ENCODE measurements around the gene FBRS.

FBRS gene

GRCh38 chr16:30652005-30652296 lies 6.3 kb upstream of the FBRS start:
- ATAC-seq (replicated peaks) (no peak), DNase-seq (no peak)
- Mint-ChIP-seq H3K4me1 (peaks cover 29 to 38% of the 10 kb centered on the region in 2 donors), H3K4me3 (peak overlapping the region; percentile 95 to 96), H3K9me3 (no peaks in the 10 kb centered on the region), H3K27ac (peak overlapping the region; percentile 96), H3K27me3 (no peaks in the 10 kb centered on the region), H3K36me3 (peaks cover 23 to 46% of the 10 kb centered on the region in 2 donors)

GRCh38 chr16:30652718-30653117 lies 5.5 kb upstream of the FBRS start:
- peak overlapping the region; percentile 95 to 96 for H3K4me3 Mint-ChIP-seq
- peaks cover 23 to 46% of the 10 kb centered on the region in 2 donors for H3K36me3 Mint-ChIP-seq
- ATAC-seq (replicated peaks): no peak
- peak overlapping the region; percentile 96 for H3K27ac Mint-ChIP-seq
- H3K9me3 Mint-ChIP-seq: no peaks in the 10 kb centered on the region
- DNase-seq: no peak
- H3K4me1 Mint-ChIP-seq: peaks cover 34 to 45% of the 10 kb centered on the region in 2 donors
- no peaks in the 10 kb centered on the region for H3K27me3 Mint-ChIP-seq

GRCh38 chr16:30654856-30655255 lies 3.4 kb upstream of the FBRS start:
- peaks cover 23 to 50% of the 10 kb centered on the region in 2 donors for H3K36me3 Mint-ChIP-seq
- peaks cover 32 to 42% of the 10 kb centered on the region in 2 donors for H3K4me1 Mint-ChIP-seq
- H3K27me3 Mint-ChIP-seq: no peaks in the 10 kb centered on the region
- no peak overlapping the region for H3K27ac Mint-ChIP-seq
- ATAC-seq (replicated peaks) (no peak), DNase-seq (no peak)
- H3K4me3 Mint-ChIP-seq: no peak overlapping the region
- no peaks in the 10 kb centered on the region for H3K9me3 Mint-ChIP-seq

DNA sequence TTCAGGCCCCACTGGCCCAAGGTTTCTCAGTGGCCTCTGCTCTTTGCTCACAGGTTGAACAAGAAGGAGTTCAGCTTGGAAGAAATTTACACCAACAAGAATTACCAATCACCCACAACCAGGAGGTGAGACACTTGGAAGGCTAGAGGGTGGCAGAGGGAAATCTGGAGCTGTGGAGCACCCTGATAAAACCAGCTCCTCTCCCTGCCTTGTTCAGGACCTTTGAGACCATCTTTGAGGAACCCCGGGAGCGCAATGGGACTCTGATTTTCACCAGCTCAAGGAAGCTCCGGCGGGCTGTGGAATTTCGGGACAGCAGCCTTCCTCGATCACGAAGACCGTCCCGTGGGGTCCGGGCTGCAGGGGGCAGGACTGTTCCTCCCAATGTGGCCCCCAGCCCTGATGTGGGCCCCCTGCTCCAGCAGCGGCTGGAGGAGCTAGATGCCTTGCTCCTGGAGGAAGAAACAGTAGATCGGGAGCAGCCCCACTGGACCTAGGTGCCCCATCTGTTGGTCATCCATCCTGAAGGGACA lies 2.4 kb upstream of the FBRS start:
- DNase-seq (no peak), ATAC-seq (replicated peaks) (no peak)
- Mint-ChIP-seq H3K36me3 (peaks cover 27 to 54% of the 10 kb centered on the region in 2 donors), H3K4me3 (no peak overlapping the region), H3K9me3 (no peaks in the 10 kb centered on the region), H3K27ac (peak overlapping the region; percentile 31), H3K27me3 (no peaks in the 10 kb centered on the region), H3K4me1 (peaks cover 28 to 43% of the 10 kb centered on the region in 2 donors)

DNA sequence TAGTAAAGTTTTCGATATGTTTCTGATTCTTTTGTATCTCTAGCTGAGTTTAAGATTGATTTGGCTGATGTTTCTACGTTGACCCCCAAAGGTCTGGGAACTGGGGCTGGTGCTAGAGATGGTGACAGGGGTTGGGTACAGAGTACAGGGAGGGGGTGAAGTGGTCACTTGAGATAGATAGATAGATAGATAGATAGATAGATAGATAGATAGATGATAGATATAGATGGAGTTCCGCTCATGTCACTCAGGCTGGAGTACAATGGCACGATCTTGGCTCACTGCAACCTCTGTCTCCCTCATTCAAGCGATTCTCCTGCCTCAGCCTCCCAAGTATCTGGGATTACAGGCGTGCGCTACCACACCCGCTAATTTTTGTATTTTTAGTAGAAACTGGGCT lies 1.8 kb upstream of the FBRS start:
- H3K27ac Mint-ChIP-seq: peak overlapping the region; percentile 82
- no peaks in the 10 kb centered on the region for H3K27me3 Mint-ChIP-seq
- ATAC-seq (replicated peaks): no peak
- H3K4me1 Mint-ChIP-seq: peaks cover 31 to 49% of the 10 kb centered on the region in 2 donors
- H3K4me3 Mint-ChIP-seq: no peak overlapping the region
- peaks cover 31 to 57% of the 10 kb centered on the region in 2 donors for H3K36me3 Mint-ChIP-seq
- no peaks in the 10 kb centered on the region for H3K9me3 Mint-ChIP-seq
- no peak for DNase-seq

- Mint-ChIP-seq H3K36me3 (peaks cover 32 to 59% of the 10 kb centered on the region in 2 donors), H3K27me3 (no peaks in the 10 kb centered on the region), H3K9me3 (no peaks in the 10 kb centered on the region), H3K4me3 (peak overlapping the region; percentile 65 to 85), H3K27ac (peak overlapping the region; percentile 87), H3K4me1 (peaks cover 30 to 49% of the 10 kb centered on the region in 2 donors)
- no peak for DNase-seq
- ATAC-seq (replicated peaks): no peak
Observed at GRCh38 chr16:30656974-30657865, 1.0 kb upstream of the FBRS start.

DNA sequence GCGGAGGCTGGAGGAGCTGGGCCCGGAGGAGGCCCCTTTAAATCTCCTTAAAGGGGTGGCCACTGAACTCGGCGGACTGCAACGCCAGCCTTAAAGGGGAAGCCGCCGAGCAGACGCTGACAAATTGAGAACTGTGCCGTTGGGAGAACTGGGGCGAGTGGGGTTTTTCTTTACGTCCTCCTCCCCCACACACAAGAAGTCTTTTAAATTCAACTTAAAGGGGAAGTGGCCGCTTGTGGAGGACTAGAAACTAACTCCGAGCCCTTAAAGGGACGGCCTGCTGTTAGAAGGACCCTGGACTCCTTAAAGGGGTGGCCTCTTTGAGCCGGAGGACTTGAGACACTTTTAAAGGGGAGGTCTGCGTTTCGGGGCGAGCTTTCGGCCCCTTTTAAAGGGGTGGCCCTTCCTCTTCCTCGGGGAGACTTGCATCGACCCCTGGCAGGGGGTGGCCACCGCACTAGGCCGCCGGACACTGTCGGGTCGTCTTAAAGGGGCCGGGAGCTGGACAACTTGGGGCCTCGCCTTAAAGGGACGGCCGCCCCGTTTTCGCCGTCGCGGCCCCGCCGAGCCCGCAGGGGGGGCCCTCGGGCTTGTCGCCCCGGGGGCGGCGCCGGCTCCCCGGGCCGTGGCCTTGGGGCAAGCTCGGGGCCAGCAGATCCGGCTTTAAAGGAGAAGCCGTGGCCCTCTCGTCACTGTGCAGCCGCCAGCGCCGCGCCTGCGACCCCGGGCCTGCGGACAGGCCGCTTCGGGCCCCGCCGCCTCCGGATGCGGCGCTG lies 688 bp downstream of the FBRS start:
- DNase-seq (peak; percentile 98), ATAC-seq (replicated peaks) (peak; percentile 38 to 53)
- peak overlapping the region; percentile 99 for H3K27ac Mint-ChIP-seq
- H3K4me3 Mint-ChIP-seq: peak overlapping the region; percentile 85 to 91
- peaks cover 37 to 62% of the 10 kb centered on the region in 2 donors for H3K36me3 Mint-ChIP-seq
- H3K27me3 Mint-ChIP-seq: no peaks in the 10 kb centered on the region
- no peaks in the 10 kb centered on the region for H3K9me3 Mint-ChIP-seq
- peaks cover 33 to 53% of the 10 kb centered on the region in 2 donors for H3K4me1 Mint-ChIP-seq

- DNase-seq (peak; percentile 65), ATAC-seq (replicated peaks) (no peak)
- Mint-ChIP-seq H3K9me3 (no peaks in the 10 kb centered on the region), H3K4me1 (peaks cover 32 to 55% of the 10 kb centered on the region in 2 donors), H3K27me3 (no peaks in the 10 kb centered on the region), H3K4me3 (peak overlapping the region; percentile 85 to 90), H3K27ac (peak overlapping the region; percentile 86), H3K36me3 (peaks cover 34 to 56% of the 10 kb centered on the region in 2 donors)
Observed at GRCh38 chr16:30659507-30660423, 1.5 kb downstream of the FBRS start.

- DNase-seq: peak; percentile 74
- Mint-ChIP-seq H3K36me3 (peaks cover 35 to 58% of the 10 kb centered on the region in 2 donors), H3K9me3 (no peaks in the 10 kb centered on the region), H3K4me1 (peaks cover 34 to 59% of the 10 kb centered on the region in 2 donors), H3K27me3 (no peaks in the 10 kb centered on the region), H3K4me3 (peak overlapping the region; percentile 85 to 90), H3K27ac (peak overlapping the region; percentile 86)
- ATAC-seq (replicated peaks): peak; percentile 17 to 31
Observed at GRCh38 chr16:30660424-30661261, 2.4 kb downstream of the FBRS start.

- Mint-ChIP-seq H3K27ac (no peak overlapping the region), H3K4me1 (peaks cover 26 to 52% of the 10 kb centered on the region in 2 donors), H3K9me3 (no peaks in the 10 kb centered on the region), H3K27me3 (no peaks in the 10 kb centered on the region), H3K36me3 (peaks cover 43 to 57% of the 10 kb centered on the region in 2 donors), H3K4me3 (peak overlapping the region; percentile 55 to 90)
- ATAC-seq (replicated peaks) (no peak), DNase-seq (no peak)
Observed at GRCh38 chr16:30662449-30662848, 4.2 kb downstream of the FBRS start.

DNA sequence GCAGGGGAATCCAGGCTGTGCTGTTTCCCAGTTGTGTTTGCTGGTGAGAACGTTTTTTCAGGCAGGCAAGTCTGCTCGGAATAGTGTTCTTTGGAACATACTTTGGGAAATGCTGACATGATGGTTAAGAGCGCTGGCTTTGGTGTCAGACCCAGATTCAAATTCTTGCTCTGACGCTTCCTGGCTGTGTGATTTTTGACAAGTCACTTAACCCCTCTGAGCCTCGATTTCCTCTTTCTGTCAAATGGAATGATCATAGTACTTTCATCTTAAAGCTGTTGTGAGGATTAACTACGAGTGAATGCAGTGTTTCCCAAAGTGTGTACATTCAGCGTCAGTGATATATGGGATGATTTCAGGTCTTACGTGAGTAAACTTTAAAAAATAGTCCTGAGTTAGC lies 4.8 kb downstream of the FBRS start:
- H3K36me3 Mint-ChIP-seq: peaks cover 49 to 63% of the 10 kb centered on the region in 2 donors

GRCh38 chr16:30663820-30664219 lies 5.6 kb downstream of the FBRS start:
- ATAC-seq (replicated peaks): no peak
- peak overlapping the region; percentile 83 for H3K27ac Mint-ChIP-seq
- H3K36me3 Mint-ChIP-seq: peaks cover 52 to 64% of the 10 kb centered on the region in 2 donors
- peaks cover 30 to 57% of the 10 kb centered on the region in 2 donors for H3K4me1 Mint-ChIP-seq
- H3K4me3 Mint-ChIP-seq: peak overlapping the region in 1 of 2 donors; percentile 29
- no peaks in the 10 kb centered on the region for H3K9me3 Mint-ChIP-seq
- DNase-seq: no peak
- H3K27me3 Mint-ChIP-seq: no peaks in the 10 kb centered on the region

More for the DNA sequence above, 4.8 kb downstream of the FBRS start:
- ATAC-seq (replicated peaks) (no peak), DNase-seq (no peak)
- H3K27ac Mint-ChIP-seq: peak overlapping the region; percentile 51
- no peak overlapping the region for H3K4me3 Mint-ChIP-seq
- peaks cover 30 to 54% of the 10 kb centered on the region in 2 donors for H3K4me1 Mint-ChIP-seq
- no peaks in the 10 kb centered on the region for H3K9me3 Mint-ChIP-seq
- no peaks in the 10 kb centered on the region for H3K27me3 Mint-ChIP-seq

- peak overlapping the region; percentile 20 for H3K27ac Mint-ChIP-seq
- no peaks in the 10 kb centered on the region for H3K27me3 Mint-ChIP-seq
- peaks cover 30 to 57% of the 10 kb centered on the region in 2 donors for H3K4me1 Mint-ChIP-seq
- DNase-seq: no peak
- H3K9me3 Mint-ChIP-seq: no peaks in the 10 kb centered on the region
- peaks cover 58 to 65% of the 10 kb centered on the region in 2 donors for H3K36me3 Mint-ChIP-seq
- no peak overlapping the region for H3K4me3 Mint-ChIP-seq
- no peak for ATAC-seq (replicated peaks)
Observed at GRCh38 chr16:30664616-30665109, 6.4 kb downstream of the FBRS start.

All from stimulated activated naive B cell treated with anti-CD40 and anti-IgM and Interleukin-4, amounts not matched to agents 10 μg/mL and 1 μg/mL and 100 μg/mL, for 72 hours (primary cell).